NCI-H2227 (cell line): ENCODE data around the gene GADL1.

Source experiments
- DNase-seq: peaks from one replicate; lab custom pipeline; 2025; ENCODE audit not compliant: unreplicated experiment; lab: John Stamatoyannopoulos, UW

Gene GADL1

DNA sequence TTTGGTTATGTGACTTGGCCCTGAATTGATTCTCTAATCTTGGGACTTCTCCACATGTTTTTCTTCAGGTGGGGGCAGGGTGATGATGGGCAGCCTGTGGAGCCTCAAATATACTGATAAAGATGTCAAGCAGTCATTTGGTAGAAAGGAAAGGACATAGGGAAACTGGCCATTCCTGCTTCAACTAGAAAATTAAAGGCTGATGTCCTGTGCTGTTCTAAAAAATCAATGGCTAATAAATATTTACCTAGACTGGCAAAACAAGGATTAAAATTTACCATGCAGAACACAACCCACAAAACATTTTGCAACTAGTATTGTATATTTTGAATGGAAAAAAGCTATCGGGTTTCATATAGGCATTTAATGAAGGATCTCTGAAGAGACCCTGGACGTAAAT lies 133.7 kb downstream of the GADL1 start:
- DNase-seq = no peak

DNA sequence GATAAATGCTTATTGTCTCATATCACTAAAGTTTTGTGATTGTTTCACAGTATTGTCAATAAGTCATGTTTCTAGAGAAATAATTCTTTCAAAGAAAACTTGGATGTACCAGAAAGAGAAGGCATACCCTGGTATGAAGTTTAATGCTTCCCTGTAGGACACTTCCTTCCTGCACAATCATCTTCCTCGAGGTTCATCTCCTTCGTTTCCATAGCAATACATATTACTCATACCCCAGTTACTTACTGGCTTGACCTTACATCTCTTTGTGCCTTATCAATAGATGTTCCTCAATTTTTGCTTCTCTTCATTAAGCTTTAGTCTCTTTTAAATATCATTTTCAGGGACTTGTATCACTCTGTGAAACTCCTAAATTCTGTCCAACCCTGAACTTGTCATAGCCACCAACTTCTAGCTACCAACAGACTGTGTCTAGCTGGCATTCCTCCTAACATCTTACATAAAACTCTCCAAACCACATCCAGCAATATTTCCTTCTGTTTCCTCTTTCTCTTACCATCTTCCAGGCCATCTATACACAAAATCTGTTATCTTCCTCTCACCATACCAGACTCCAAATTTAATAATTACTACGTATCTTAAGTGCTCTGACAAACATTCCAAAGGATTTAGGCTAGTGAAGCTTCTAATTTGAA lies 134.3 kb downstream of the GADL1 start:
- DNase-seq = no peak

- DNase-seq = no peak
Measured at GRCh38 chr3:30756218-30756617, 138.2 kb downstream of the GADL1 start.

- DNase-seq = no peak
Measured at GRCh38 chr3:30754426-30754825, 140.0 kb downstream of the GADL1 start.

DNA sequence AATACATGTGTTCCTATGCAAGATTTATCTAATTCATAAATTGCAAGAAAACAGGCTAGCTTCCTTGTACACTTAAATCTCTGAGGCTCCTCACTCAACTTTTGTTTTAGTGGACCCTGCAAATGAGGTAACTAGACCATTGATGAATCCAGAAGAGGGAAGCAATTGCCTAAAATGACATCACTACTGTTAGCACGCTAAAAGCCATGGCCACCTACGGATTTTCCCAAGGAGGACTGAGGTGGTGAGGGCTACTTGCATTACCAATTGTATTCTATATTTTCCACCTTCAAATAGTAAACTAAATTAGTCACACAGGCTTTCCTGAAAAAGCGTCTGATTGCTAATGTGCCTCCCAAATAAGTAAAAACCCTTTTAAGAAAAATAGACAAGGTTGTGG lies 140.7 kb downstream of the GADL1 start:
- no peak for DNase-seq

GRCh38 chr3:30752970-30753369 lies 141.5 kb downstream of the GADL1 start:
- no peak for DNase-seq

- DNase-seq = no peak
Measured at GRCh38 chr3:30752491-30752890, 142.0 kb downstream of the GADL1 start.

GRCh38 chr3:30751610-30752299 lies 142.7 kb downstream of the GADL1 start:
- peak; percentile 13 for DNase-seq

DNA sequence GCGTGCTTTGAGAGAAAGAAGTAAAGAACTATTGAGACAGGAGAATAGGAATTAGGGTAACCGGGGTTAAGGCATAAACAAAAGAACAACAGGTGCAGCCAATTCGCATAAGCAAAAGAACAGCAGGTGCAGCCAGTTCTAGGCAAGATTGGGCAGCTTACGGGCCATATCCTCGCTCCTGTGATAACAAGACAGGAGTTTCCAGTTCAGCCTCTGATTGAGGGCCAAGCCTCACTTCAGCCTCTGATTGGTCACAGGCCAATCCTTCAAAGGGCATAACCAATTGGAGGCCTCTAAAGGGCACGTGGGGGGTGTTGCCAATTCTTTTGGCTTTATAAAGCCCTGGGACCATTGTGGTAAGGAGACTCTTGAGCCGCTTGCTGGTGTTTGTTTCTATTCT lies 143.5 kb downstream of the GADL1 start:
- DNase-seq = no peak

DNA sequence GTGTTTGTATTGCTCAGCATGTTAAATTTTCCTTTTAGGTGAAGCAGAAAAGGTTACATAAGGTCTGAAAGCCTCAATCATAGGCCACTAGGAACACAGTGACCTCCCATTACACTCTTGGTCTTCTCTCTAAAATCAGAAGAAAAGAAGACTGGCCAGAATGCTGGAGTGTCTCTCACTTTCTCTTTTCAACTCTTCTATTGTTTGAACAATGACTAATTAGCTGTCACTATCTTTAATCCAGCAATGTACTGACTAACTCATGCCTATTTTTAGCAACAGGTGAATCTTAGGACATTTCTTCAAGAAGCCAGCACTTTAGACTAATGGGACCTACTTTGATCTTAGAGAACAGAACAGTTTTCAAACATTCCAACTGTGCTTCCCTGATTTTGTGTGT lies 145.2 kb downstream of the GADL1 start:
- DNase-seq = no peak

DNA sequence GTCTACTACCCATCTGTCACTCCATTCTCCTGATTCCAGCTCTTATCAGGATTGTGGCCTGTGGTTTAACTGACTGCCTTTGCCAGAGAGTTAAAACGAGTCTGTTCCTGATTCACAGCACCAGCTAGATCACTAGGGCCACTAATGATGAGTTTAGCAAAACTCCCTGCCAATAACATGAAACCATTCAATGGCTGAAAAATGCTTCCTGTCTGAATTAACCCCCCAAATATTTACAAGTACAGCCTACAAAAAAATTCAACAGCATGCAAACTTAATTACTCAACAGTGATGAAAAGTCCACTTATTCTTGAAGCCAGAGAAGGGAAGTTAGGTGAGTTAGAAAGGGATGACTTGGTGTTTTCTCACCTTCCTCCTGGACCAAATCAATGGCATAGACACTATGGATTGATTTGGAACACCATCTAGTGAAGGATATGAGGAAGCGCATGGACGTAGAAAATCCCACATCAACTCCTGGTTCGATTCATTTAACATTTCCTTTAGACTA lies 146.6 kb downstream of the GADL1 start:
- DNase-seq = peak; percentile 3

GRCh38 chr3:30743641-30744317 lies 150.7 kb downstream of the GADL1 start:
- no peak for DNase-seq

GRCh38 chr3:30742796-30743619 lies 151.5 kb downstream of the GADL1 start:
- DNase-seq = no peak

DNA sequence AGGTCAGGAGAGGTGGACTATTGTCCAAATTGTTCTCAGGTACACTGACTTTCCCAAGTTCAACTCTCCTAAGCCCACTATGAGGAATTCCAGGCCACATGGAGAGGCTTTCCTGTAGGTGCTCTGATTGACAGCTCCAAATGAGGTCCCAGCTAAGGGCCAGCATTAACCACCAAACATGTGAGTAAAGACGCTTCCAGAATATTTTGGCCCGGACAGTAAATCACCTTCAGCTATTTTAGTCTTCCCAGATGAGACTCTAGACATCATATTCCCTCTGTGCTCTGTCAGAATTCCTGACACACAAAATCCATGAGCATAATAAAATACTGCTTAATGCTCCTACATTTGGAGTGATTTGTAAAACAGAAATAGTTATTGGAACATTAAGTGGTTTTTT lies 152.6 kb downstream of the GADL1 start:
- DNase-seq = no peak

DNA sequence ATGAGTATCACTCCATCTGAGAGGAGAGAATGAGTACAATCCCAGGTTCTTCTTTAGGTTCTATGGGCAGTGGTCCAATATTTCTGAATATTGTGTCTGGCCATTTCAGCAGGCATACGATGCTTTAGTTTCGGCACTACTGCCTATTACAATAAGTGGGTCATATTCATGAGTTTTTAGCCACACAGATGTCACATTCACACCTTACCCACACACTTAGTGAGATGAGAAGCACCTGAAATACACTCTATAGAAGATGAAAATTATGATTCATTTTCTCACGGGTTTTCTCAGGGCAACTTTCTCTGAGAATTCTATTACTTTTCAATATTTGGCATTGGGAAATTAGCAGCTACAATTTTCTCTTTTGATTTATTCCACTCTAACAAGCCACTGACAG lies 155.9 kb downstream of the GADL1 start:
- DNase-seq = no peak

DNA sequence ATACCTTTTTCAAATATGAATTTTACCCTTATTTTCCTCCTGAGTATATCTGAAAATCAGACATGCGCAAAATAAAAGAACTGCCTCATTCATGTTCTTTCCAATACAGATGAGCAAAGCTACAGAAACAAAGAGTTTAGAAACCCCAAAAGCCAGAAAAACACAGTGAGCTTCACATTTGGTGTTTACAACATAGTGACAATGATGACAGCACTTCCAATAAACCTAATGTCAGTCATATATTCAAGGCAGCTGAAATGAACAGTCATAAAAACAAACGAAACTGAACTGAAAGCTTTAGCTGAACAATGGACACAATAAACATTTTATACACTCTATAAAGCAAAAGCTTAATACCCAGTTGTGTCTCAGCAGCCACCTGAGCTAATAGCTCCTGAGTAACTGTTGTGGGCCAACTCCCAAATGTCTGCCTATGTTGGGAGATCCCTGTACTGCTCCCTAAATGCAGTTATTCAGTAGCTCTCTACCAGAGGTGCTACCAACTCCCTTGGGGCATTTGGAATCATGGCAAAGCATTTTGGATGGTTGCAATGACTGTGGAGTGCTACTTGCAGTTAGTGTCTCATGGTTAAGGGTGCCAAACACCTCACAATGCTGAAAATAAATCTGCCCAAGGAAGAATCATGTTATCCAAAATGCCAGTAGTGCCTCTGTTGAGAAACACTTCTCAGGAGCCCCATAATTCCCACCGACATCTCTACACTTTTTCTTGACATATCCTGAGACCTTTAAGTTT lies 156.5 kb downstream of the GADL1 start:
- DNase-seq = no peak

- DNase-seq = no peak
Measured at GRCh38 chr3:30733696-30734095, 160.8 kb downstream of the GADL1 start.

GRCh38 chr3:30733209-30733608 lies 161.3 kb downstream of the GADL1 start:
- DNase-seq = no peak

GRCh38 chr3:30730967-30731366 lies 163.5 kb downstream of the GADL1 start:
- no peak for DNase-seq

GRCh38 chr3:30729936-30730335 lies 164.5 kb downstream of the GADL1 start:
- DNase-seq = no peak

DNA sequence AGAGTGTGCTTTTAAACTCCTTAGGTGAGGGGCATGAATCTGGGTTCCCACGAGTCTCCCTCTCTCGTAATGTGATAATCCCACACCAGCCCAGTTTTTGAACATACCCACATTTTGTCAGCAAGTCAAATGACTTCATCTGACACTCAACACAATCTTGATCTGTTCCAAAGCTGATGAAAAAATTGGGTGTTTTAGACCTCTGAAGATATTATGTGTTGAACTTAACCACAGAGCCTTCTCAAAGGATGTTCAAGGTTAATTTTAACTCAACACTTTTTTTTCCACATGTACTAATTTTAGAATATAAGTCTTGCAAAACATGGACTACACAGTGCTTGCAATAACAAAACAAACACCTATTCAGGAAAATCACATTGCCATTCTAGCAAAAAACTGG lies 164.9 kb downstream of the GADL1 start:
- no peak for DNase-seq
